GM12865 (cell line): Measurements from ENCODE around the gene PCDHAC1.

Experiments used
- DNase-seq: peaks from one replicate; pipeline ENCODE4 v3.0.0; 2010; ENCODE audit warnings: low read depth
- H3K4me3 ChIP-seq: 2 replicates; pipeline ENCODE4 v1.5.1; 2011; ENCODE audit warnings: mild to moderate bottlenecking, low read depth, low read length, control low read depth
- CTCF ChIP-seq: IDR thresholded peaks from 2 replicates; pipeline ENCODE4 v1.5.1; 2011; ENCODE audit warnings: low read length, control low read depth, low read depth, inconsistent platforms; ENCODE audit not compliant: insufficient read depth; ENCODE audit errors: missing control alignments

Gene PCDHAC1

GRCh38 chr5:140967226-140967893 lies 41.3 kb downstream of the PCDHAC1 start:
- no peak for TF ChIP-seq CTCF
- no peak overlapping the region for H3K4me3 ChIP-seq
- no peak for DNase-seq

GRCh38 chr5:140969880-140970279 lies 43.8 kb downstream of the PCDHAC1 start:
- no peak overlapping the region for H3K4me3 ChIP-seq
- TF ChIP-seq CTCF: no peak
- no peak for DNase-seq

- no peak for DNase-seq
- H3K4me3 ChIP-seq: no peak overlapping the region
- no peak for TF ChIP-seq CTCF
These were observed 47.5 kb downstream of the PCDHAC1 start for GRCh38 chr5:140973550-140973949.

- DNase-seq: no peak
- H3K4me3 ChIP-seq: no peak overlapping the region
- no peak for TF ChIP-seq CTCF
These were observed 50.9 kb downstream of the PCDHAC1 start for GRCh38 chr5:140977003-140977402.

- TF ChIP-seq CTCF: no peak
- no peak overlapping the region for H3K4me3 ChIP-seq
- no peak for DNase-seq
These were observed 52.2 kb downstream of the PCDHAC1 start for GRCh38 chr5:140978260-140978659.

GRCh38 chr5:140978983-140979382 lies 52.9 kb downstream of the PCDHAC1 start:
- H3K4me3 ChIP-seq: no peak overlapping the region
- no peak for TF ChIP-seq CTCF
- no peak for DNase-seq
